ENCODE results near the gene CRISP2. TPM values are rescaled to one million over a fixed set of nuclear protein-coding genes. Genes with fewer than 3 reads are reported as not detected.
A peak's percentile ranks its signal among the peaks of the same experiment; 100 is the strongest.

Gene CRISP2
- total and polyA plus RNA-seq, 9 of the 15 experiments (the other 6 are each of a cell fraction or from before 2014, with no cell fraction given): not detected

DNA sequence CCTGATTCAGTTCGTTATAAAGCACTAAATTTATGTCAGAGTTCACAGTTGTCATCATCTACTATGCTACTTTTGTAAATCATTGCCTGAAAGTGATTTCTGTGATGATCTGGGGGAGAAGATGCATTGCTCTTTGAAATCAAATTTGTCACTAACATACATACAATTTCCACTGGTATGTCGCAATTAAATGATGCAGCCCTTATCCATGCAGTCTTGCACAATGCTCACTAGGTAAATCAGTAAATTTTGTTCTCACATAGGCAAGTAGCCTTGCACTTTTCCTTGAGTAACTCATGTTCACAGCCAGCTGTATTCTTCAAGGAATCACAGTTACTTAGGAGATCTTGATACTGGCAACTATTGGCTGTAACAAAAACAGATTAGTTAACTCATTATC lies 20.8 kb downstream of the CRISP2 start (continued):
- TF ChIP-seq ZNF77 (CRISPR knock-in tag; IDR thresholded peaks at IDR 0.05): no peak
- no peak for TF ChIP-seq NFE2 (IDR thresholded peaks at IDR 0.05; ENCODE audit: low read depth)
- no peak for TF ChIP-seq MEF2A (IDR thresholded peaks at IDR 0.05; ENCODE audit: control insufficient read depth, low read depth, low read length)
- TF ChIP-seq KLF10 (CRISPR knock-in tag; IDR thresholded peaks at IDR 0.05): no peak
- TF ChIP-seq, protein P1, sequence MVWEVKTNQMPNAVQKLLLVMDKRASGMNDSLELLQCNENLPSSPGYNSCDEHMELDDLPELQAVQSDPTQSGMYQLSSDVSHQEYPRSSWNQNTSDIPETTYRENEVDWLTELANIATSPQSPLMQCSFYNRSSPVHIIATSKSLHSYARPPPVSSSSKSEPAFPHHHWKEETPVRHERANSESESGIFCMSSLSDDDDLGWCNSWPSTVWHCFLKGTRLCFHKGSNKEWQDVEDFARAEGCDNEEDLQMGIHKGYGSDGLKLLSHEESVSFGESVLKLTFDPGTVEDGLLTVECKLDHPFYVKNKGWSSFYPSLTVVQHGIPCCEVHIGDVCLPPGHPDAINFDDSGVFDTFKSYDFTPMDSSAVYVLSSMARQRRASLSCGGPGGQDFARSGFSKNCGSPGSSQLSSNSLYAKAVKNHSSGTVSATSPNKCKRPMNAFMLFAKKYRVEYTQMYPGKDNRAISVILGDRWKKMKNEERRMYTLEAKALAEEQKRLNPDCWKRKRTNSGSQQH (CRISPR knock-in tag; IDR thresholded peaks at IDR 0.05): no peak
- TF ChIP-seq ZNF24 (IDR thresholded peaks at IDR 0.05): no peak
- no peak for TF ChIP-seq ZNF143 (CRISPR knock-in tag; IDR thresholded peaks at IDR 0.05)
- TF ChIP-seq FOXA1 (IDR thresholded peaks at IDR 0.05; ENCODE audit: borderline replicate concordance): no peak
- TF ChIP-seq ESRRB (CRISPR knock-in tag; IDR thresholded peaks at IDR 0.05; ENCODE audit: borderline replicate concordance): no peak
- TF ChIP-seq RFX1 (IDR thresholded peaks at IDR 0.05): no peak
- TF ChIP-seq BRCA1 (IDR thresholded peaks at IDR 0.05): no peak
- TF ChIP-seq BRCA1 (CRISPR knock-in tag; IDR thresholded peaks at IDR 0.05): no peak
- TF ChIP-seq, protein P2, sequence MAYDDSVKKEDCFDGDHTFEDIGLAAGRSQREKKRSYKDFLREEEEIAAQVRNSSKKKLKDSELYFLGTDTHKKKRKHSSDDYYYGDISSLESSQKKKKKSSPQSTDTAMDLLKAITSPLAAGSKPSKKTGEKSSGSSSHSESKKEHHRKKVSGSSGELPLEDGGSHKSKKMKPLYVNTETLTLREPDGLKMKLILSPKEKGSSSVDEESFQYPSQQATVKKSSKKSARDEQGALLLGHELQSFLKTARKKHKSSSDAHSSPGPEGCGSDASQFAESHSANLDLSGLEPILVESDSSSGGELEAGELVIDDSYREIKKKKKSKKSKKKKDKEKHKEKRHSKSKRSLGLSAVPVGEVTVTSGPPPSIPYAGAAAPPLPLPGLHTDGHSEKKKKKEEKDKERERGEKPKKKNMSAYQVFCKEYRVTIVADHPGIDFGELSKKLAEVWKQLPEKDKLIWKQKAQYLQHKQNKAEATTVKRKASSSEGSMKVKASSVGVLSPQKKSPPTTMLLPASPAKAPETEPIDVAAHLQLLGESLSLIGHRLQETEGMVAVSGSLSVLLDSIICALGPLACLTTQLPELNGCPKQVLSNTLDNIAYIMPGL (CRISPR knock-in tag; IDR thresholded peaks at IDR 0.05): no peak
- peak; percentile 94 for TF ChIP-seq CEBPB (tag; IDR thresholded peaks at IDR 0.05)
- TF ChIP-seq, protein P3, sequence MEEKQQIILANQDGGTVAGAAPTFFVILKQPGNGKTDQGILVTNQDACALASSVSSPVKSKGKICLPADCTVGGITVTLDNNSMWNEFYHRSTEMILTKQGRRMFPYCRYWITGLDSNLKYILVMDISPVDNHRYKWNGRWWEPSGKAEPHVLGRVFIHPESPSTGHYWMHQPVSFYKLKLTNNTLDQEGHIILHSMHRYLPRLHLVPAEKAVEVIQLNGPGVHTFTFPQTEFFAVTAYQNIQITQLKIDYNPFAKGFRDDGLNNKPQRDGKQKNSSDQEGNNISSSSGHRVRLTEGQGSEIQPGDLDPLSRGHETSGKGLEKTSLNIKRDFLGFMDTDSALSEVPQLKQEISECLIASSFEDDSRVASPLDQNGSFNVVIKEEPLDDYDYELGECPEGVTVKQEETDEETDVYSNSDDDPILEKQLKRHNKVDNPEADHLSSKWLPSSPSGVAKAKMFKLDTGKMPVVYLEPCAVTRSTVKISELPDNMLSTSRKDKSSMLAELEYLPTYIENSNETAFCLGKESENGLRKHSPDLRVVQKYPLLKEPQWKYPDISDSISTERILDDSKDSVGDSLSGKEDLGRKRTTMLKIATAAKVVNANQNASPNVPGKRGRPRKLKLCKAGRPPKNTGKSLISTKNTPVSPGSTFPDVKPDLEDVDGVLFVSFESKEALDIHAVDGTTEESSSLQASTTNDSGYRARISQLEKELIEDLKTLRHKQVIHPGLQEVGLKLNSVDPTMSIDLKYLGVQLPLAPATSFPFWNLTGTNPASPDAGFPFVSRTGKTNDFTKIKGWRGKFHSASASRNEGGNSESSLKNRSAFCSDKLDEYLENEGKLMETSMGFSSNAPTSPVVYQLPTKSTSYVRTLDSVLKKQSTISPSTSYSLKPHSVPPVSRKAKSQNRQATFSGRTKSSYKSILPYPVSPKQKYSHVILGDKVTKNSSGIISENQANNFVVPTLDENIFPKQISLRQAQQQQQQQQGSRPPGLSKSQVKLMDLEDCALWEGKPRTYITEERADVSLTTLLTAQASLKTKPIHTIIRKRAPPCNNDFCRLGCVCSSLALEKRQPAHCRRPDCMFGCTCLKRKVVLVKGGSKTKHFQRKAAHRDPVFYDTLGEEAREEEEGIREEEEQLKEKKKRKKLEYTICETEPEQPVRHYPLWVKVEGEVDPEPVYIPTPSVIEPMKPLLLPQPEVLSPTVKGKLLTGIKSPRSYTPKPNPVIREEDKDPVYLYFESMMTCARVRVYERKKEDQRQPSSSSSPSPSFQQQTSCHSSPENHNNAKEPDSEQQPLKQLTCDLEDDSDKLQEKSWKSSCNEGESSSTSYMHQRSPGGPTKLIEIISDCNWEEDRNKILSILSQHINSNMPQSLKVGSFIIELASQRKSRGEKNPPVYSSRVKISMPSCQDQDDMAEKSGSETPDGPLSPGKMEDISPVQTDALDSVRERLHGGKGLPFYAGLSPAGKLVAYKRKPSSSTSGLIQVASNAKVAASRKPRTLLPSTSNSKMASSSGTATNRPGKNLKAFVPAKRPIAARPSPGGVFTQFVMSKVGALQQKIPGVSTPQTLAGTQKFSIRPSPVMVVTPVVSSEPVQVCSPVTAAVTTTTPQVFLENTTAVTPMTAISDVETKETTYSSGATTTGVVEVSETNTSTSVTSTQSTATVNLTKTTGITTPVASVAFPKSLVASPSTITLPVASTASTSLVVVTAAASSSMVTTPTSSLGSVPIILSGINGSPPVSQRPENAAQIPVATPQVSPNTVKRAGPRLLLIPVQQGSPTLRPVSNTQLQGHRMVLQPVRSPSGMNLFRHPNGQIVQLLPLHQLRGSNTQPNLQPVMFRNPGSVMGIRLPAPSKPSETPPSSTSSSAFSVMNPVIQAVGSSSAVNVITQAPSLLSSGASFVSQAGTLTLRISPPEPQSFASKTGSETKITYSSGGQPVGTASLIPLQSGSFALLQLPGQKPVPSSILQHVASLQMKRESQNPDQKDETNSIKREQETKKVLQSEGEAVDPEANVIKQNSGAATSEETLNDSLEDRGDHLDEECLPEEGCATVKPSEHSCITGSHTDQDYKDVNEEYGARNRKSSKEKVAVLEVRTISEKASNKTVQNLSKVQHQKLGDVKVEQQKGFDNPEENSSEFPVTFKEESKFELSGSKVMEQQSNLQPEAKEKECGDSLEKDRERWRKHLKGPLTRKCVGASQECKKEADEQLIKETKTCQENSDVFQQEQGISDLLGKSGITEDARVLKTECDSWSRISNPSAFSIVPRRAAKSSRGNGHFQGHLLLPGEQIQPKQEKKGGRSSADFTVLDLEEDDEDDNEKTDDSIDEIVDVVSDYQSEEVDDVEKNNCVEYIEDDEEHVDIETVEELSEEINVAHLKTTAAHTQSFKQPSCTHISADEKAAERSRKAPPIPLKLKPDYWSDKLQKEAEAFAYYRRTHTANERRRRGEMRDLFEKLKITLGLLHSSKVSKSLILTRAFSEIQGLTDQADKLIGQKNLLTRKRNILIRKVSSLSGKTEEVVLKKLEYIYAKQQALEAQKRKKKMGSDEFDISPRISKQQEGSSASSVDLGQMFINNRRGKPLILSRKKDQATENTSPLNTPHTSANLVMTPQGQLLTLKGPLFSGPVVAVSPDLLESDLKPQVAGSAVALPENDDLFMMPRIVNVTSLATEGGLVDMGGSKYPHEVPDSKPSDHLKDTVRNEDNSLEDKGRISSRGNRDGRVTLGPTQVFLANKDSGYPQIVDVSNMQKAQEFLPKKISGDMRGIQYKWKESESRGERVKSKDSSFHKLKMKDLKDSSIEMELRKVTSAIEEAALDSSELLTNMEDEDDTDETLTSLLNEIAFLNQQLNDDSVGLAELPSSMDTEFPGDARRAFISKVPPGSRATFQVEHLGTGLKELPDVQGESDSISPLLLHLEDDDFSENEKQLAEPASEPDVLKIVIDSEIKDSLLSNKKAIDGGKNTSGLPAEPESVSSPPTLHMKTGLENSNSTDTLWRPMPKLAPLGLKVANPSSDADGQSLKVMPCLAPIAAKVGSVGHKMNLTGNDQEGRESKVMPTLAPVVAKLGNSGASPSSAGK (IDR thresholded peaks at IDR 0.05): no peak
- TF ChIP-seq HDAC1 (IDR thresholded peaks at IDR 0.05): no peak
